CD4-positive, alpha-beta T cell (primary cell): ENCODE results near the gene TFAP2C. TPM values are rescaled to one million over a fixed set of nuclear protein-coding genes. Genes with fewer than 3 reads are reported as not detected.

Experiments used
- ATAC-seq: fragments of 200-7000 bp; cut with Tn5 transposase; one replicate; pipeline ENCODE4 v1.10.0; 2022; ENCODE audit warnings: mild to moderate bottlenecking; ENCODE audit not compliant: poor library complexity
- CTCF ChIA-PET: fragments of 350-600 bp; sonication (Branson Sonifier 250); formaldehyde crosslinking; loops from one replicate; lab custom pipeline; 2021; ENCODE audit warnings: antibody characterized with exemption, inconsistent platforms; lab: Charles Lee
- POLR2A ChIA-PET: fragments of 350-600 bp; sonication (Branson Sonifier 250); formaldehyde crosslinking; loops from one replicate; lab custom pipeline; 2021; ENCODE audit warnings: antibody characterized with exemption, inconsistent platforms; lab: Charles Lee
- DNase-seq, 14 experiments: peaks; one replicate each; pipeline ENCODE4 v3.0.0-alpha.2; 2013 to 2020; ENCODE audit warnings: mixed read lengths in 2 of 14
- H3K27ac ChIP-seq, 2 donors: one replicate each; pipeline versions ENCODE4 v1.5.1 to v1.7.0; 2013; ENCODE audit warnings: low read length in 2 of 2, low read depth in 1 of 2, mild to moderate bottlenecking in 1 of 2
- H3K27me3 ChIP-seq, 2 experiments: 1 replicate in 1 of 2; 2 replicates in 1 of 2; pipeline versions ENCODE4 v1.6.1 to v1.7.0; 2013; ENCODE audit warnings: low read length in 2 of 2, control low read depth in 1 of 2, mild to moderate bottlenecking in 1 of 2, moderate library complexity in 1 of 2; ENCODE audit not compliant: insufficient read depth in 2 of 2, control insufficient read depth in 1 of 2
- H3K36me3 ChIP-seq: one replicate; pipeline ENCODE4 v1.6.1; 2013; ENCODE audit warnings: low read length, control low read depth; ENCODE audit not compliant: insufficient read depth
- H3K4me1 ChIP-seq: one replicate; pipeline ENCODE4 v1.6.1; 2013; ENCODE audit warnings: low read length, control low read depth; ENCODE audit not compliant: insufficient read depth
- H3K4me3 ChIP-seq: one replicate; pipeline ENCODE4 v1.5.1; 2013; ENCODE audit warnings: mild to moderate bottlenecking, low read length, moderate library complexity
- H3K9me3 ChIP-seq, 2 experiments: 1 replicate in 1 of 2; 2 replicates in 1 of 2; pipeline versions ENCODE4 v1.6.1 to v1.7.0; 2013; ENCODE audit warnings: low read length in 2 of 2, mild to moderate bottlenecking in 2 of 2, control low read depth in 1 of 2, moderate library complexity in 1 of 2; ENCODE audit not compliant: control insufficient read depth in 1 of 2, insufficient read depth in 1 of 2
- H3K27ac Mint-ChIP-seq: one replicate; pipeline ENCODE4 v1.8.0; 2020; ENCODE audit warnings: mixed read lengths
- H3K27me3 Mint-ChIP-seq: one replicate; pipeline ENCODE4 v1.8.0; 2021; ENCODE audit warnings: mixed read lengths
- H3K36me3 Mint-ChIP-seq: one replicate; pipeline ENCODE4 v1.8.0; 2021; ENCODE audit warnings: low read depth, mixed read lengths
- H3K4me1 Mint-ChIP-seq: one replicate; pipeline ENCODE4 v1.8.0; 2021; ENCODE audit warnings: low read depth, mixed read lengths
- H3K4me3 Mint-ChIP-seq: one replicate; pipeline ENCODE4 v1.8.0; 2020; ENCODE audit warnings: mild to moderate bottlenecking, mixed read lengths
- H3K9me3 Mint-ChIP-seq: one replicate; pipeline ENCODE4 v1.8.0; 2020; ENCODE audit warnings: mixed read lengths
- CTCF ChIP-seq: fragments of 200-600 bp; IDR thresholded peaks from one replicate; pipeline ENCODE4 v1.8.0; 2022; ENCODE audit warnings: antibody characterized with exemption, mild to moderate bottlenecking
- intact Hi-C, 2 experiments: fragments of 100-400 bp; cut with DNase I in 1 of 2; cut with micrococcal nuclease in 1 of 2; formaldehyde crosslinking; loops; one replicate each; pipeline versions ENCODE4 v1.15.1 to v1.9.0; 2023 to 2025; cut with DNase I, micrococcal nuclease
- total RNA-seq, 174 experiments: library from RNA in 2 of 174; stranded (reverse) in 2 of 174; gene quantifications; one replicate each; pipeline ENCODE4 v1.2.3 and lab custom pipeline; 2021 to 2026

TFAP2C gene
- total RNA-seq, 2 experiments from 2014 or later, result not detected

DNA sequence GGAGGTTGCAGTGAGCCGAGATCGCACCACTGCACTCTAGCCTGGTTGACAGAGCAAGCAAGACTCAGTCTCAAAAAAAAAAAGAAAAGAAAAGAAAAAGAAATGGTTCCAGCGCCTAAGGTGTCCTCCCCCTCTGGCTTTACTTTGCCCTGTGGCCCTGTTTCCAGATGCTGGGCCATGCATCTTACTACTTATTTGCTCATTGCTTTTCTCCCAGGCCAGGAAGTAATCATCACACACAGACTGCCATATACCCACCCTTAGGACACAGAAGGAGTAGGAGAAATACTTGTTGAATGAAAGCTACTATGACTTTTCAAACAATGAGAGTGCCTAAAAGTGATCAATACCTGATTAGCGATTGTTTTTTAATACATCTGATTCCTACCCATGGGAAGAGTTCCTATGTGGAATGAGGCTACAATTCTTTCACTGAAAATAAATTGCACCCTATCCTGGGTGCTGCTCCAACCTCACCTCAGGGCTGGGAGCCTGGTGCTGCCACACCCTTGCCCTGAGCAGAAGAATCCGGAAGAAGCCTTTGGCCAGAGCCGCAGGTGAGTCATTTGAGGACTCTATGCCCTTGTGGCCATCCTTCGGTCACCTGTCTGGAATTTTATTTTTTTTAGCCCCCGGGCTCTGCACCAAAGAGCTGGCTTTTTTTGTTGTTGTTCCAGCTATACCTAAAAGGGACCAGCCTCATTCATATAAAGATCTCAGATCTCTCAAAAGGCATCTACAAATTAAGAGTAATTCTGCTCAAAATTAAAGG lies 22.7 kb upstream of the TFAP2C start:
- H3K27ac ChIP-seq, result no peak overlapping the region
- POLR2A ChIA-PET, result no interaction called here
- Mint-ChIP-seq H3K4me1 (no peaks in the 10 kb centered on the region), H3K4me3 (no peak overlapping the region), H3K27me3 (no peaks in the 10 kb centered on the region), H3K36me3 (no peaks in the 10 kb centered on the region), H3K9me3 (no peaks in the 10 kb centered on the region), H3K27ac (no peak overlapping the region)
- H3K9me3 ChIP-seq, result no peaks in the 10 kb centered on the region
- intact Hi-C loops, result no loop called here
- H3K27me3 ChIP-seq, result no peaks in the 10 kb centered on the region
- CTCF ChIA-PET, result no interaction called here
- no peak overlapping the region for H3K4me3 ChIP-seq
- no peaks in the 10 kb centered on the region for H3K36me3 ChIP-seq
- no peaks in the 10 kb centered on the region for H3K4me1 ChIP-seq
- ATAC-seq (no peak), DNase-seq (no peak)
- no peak for TF ChIP-seq CTCF

DNA sequence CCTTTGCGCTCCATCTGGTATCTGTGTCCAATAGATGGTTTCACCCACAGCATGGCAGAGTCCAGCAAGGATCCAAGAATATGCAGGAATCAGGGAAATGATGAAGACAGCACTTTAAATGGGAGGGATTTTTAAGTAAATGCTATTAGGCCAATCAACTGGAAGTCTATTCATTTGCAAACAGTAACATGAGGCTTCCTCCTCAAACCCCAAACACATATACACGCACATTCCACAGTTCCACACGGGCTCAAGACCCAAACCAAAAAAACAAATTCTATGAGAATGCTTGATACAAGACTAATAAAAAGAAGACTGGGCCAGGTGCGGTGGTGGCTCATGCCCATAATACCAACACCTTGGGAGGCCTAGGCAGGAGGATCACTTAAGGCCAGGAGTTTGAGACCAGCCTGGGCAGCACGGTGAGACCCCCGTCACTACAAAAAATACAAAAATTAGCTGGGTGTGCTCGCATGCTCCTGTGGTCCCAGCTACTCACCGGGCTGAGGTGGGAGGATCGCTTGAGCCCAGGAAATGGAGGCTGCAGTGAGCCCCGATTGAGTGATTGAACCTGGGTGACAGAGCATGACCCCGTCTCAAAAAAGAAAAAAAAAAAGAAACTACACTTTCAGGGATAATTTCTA lies 21.9 kb upstream of the TFAP2C start:
- ChIA-PET CTCF (no interaction called here), POLR2A (interaction anchor here (0.6 kb wide), 1 partner anchor 671 kb away, joined by 3 read pairs; no protein-coding TSS in a partner anchor)
- no peaks in the 10 kb centered on the region for H3K9me3 ChIP-seq
- H3K9me3 Mint-ChIP-seq, result no peaks in the 10 kb centered on the region
- H3K36me3 Mint-ChIP-seq, result no peaks in the 10 kb centered on the region
- ATAC-seq, result no peak
- H3K4me3 ChIP-seq, result no peak overlapping the region
- DNase-seq, result no peak
- no peaks in the 10 kb centered on the region for H3K27me3 ChIP-seq
- no peaks in the 10 kb centered on the region for H3K4me1 Mint-ChIP-seq
- H3K27me3 Mint-ChIP-seq, result no peaks in the 10 kb centered on the region
- intact Hi-C loops, result no loop called here
- no peak for TF ChIP-seq CTCF
- no peak overlapping the region for H3K27ac ChIP-seq
- no peaks in the 10 kb centered on the region for H3K4me1 ChIP-seq
- no peaks in the 10 kb centered on the region for H3K36me3 ChIP-seq
- no peak overlapping the region for H3K4me3 Mint-ChIP-seq
- H3K27ac Mint-ChIP-seq, result no peak overlapping the region

DNA sequence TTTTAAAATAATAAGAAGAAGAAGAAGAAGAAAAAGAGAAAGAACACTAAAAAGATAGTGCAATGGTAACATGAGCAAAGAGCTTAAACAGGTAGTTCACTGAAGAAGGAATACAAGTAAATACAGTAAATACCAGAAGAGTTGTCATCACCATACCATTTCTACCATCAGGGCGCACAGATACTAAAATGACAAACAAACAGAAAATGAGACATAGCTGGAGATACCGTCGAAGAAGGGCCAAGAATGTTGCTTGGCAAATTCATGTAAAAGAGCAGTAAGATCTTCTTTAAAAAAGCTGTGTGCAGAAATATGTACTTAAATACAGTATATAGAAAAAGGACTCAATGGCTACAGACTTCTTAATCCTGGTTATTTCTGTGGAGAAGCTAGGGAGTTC lies 20.7 kb upstream of the TFAP2C start:
- no peak for TF ChIP-seq CTCF
- CTCF ChIA-PET, result no interaction called here
- H3K4me3 Mint-ChIP-seq, result no peak overlapping the region
- H3K36me3 Mint-ChIP-seq, result no peaks in the 10 kb centered on the region
- POLR2A ChIA-PET, result no interaction called here
- H3K27ac ChIP-seq, result no peak overlapping the region
- no peaks in the 10 kb centered on the region for H3K4me1 Mint-ChIP-seq
- ATAC-seq (no peak), DNase-seq (no peak)
- no peak overlapping the region for H3K27ac Mint-ChIP-seq
- no peaks in the 10 kb centered on the region for H3K9me3 Mint-ChIP-seq
- no peaks in the 10 kb centered on the region for H3K4me1 ChIP-seq
- no peaks in the 10 kb centered on the region for H3K36me3 ChIP-seq
- no peaks in the 10 kb centered on the region for H3K27me3 Mint-ChIP-seq
- no peaks in the 10 kb centered on the region for H3K9me3 ChIP-seq
- H3K4me3 ChIP-seq, result no peak overlapping the region
- intact Hi-C loops, result no loop called here
- H3K27me3 ChIP-seq, result no peaks in the 10 kb centered on the region
